ENCODE results near the gene RPUSD4.

The RPUSD4 gene

DNA sequence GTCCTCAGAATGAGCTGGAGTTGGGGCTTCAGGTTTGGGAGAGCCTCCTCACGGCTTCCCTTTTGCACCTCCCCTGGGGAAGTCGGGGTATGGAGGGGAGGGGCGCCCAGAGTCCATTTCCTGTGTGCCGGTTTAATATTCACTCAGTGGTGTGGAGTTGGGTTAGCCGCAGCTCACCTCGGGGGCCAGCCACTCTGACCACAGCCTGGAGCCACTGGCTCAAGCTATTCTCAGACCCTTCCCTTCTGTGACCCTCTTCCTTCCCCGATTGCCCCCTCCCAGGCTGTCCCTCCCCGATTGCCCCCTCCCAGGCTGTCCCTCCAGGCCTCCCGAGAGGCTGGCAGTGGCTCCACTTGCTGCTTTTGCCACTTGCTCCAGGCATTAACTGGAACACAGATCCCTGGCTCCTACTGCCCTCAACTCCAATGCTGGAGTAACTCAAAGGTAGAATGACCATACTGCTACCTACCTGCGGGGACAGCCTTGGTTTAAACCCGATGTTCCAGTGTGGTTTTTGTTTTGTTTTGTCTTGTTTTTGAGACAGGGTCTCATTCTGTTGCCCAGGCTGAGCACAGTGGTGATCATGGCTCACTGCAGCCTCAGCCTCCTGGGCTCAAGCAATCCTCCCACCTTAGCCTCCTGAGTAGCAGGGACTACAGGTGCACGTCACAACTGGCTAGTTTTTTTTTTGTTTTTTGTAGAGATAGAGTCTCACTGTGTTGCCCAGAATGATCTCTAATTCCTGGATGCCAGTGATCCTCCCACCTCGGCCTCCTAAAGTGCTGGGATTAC lies 29.3 kb downstream of the RPUSD4 start:
- no peak for DNase-seq

DNA sequence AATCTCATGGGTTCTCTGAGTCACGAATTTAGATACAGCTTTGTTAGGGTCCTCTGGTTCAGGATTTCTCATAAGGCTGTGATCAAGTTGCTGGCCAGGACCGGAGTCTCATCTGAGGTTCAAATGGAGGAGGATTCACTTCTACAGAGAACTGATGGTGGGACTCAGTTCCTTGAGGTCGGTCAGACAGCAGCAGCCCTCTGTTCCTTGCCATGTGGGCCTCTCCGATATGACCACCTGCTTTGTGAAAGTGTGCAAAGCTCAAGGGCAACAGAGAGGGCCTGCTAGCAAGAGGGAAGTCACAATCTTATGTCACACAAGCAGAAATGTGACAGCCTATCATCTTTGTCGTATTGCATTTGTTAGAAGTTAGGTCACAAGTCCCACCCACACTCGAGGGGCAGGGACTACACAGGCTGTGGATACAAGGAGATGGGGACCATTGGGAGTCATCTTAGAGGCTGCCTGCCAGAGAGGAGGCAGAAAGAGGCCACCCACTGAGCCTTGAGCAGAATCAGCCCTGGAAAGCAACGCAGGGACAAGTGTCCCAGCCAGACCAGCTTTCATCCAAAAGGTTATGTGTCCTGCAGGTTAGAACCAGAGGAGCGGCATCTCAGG lies 34.5 kb downstream of the RPUSD4 start:
- DNase-seq, result no peak

DNA sequence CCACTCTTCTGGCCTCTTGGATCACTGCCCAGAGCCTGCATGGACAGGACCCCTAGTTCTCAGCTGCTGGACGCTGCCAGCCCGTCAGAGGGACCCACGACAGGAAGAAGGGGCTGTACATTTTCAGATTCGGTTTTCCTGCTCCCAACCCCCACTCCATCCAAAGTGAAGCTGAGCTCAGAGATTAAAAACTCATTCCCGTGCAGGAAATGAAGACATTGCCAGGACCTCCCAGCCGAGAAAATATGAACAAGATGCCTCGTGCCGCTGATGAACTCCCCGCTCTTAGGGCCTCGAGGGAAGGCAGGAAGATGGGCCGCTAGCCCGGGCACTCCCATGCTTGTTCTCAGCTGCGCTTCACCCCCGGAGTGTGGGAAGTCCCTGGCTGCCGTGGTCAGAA lies 36.1 kb downstream of the RPUSD4 start:
- no peak for DNase-seq

DNA sequence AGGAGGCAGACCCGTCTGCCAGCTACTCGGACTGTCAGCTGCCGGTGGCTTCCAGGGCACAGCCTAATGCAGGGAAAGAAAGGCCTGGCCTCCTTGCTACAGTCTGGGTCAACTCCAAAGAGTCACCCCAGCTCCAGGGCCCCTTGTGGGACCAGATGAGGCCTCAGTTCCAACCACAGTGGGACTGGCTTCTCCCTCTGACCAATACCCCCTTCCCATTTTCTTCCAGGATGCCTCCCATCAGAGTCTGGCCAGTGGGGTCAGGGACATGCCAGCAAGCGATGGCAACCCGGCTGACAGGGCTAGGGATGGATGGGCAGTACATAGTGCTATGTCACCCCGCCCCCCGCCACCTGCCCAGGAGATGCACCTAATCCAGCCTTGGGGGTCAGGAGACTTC lies 36.6 kb downstream of the RPUSD4 start:
- DNase-seq, result no peak

DNA sequence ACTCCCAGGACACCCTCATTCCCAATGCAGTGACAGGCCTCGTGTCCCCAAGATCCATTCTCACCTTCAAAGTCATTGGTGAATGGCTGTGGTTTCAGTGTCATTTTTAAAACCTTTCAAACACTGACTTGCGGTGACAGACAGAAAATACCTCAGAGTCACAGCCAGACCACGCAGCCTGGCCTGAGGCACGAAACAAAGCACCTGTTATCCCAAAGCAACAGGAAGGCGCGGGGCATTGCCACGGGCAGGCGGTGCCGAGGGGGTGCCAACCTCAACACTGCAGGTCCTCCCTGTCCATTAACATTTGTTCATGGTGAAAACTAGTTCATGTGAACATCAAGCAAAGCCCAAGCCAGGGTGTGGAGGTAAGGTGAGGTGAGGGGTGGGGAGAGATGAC lies 38.2 kb downstream of the RPUSD4 start:
- DNase-seq, result no peak

DNA sequence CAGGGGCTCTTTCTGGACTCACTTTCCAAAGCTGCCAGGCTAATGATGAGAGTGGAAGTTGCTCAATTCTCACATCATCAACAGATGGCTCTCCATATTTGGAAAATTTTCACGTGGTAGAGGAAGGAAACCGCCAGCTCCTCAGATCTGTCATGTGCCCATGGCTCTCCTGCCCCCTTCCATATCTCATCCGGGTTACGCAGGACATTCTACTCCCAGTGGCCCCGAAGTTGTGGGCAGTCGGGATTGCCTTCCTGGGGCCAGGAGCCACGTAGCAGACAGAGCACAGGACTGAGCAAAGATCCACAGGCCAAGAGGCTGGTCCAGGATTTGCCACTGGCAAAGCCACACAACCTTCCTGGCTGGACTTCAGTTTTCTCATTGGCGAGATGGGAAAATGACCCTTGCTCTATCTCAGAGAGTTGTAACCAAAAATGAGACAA lies 38.8 kb downstream of the RPUSD4 start:
- DNase-seq, result no peak

DNA sequence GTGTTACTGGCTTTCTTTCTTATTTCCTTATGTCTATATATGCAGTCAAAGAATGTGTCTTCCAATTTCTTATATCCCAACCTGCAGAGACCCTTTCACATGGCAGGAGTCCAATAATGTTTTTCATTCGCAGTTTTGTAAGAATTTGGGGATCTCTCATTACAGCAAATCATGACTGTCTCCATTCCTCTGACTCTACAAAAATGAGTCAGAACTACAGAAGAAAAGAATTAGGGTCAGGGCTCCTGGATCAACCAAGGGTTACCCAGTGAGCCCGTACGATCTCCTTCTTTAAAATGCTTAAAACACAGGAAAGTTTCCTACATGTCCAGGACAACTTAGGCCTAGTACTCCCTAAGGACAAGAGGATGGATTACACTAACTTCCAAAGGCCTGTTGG lies 42.2 kb downstream of the RPUSD4 start:
- DNase-seq, result no peak

DNA sequence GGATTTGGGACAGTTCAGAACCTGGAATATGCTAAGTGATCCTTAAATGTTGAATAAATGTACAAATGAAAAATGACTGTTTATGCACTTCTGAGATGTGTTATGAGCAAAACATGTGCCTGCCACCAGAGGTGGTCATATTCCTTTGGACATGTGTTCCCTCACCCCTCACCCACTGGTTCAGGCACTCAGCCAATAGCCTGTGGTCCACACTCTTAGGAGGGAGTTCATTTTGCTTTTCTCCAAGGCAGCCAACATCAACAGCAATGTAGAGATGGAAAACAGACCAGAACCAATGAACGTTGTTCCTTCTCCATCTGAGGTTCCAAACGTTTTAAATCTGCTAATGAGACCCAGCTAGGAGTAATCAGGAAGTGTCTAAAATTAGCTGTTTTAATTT lies 44.0 kb downstream of the RPUSD4 start:
- DNase-seq, result no peak

DNA sequence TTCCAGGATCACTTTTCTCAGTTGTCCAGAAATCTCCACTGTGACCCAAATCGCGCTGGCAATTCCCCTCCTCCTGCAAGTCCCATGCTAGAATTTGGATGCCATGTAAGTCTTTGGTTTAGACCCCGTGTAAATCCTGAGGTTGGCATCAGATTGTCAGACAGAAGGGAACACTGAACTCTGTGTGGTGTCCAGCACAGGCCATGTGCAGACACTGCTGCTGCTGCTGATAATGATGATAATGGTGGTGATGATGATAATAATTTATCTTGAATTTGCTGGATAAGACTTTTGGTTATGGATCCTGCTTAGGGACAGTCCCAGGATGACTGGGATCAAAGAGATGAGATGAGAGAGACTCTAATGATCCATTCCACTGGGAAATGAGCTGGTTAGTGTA lies 45.0 kb downstream of the RPUSD4 start:
- DNase-seq, result no peak

DNA sequence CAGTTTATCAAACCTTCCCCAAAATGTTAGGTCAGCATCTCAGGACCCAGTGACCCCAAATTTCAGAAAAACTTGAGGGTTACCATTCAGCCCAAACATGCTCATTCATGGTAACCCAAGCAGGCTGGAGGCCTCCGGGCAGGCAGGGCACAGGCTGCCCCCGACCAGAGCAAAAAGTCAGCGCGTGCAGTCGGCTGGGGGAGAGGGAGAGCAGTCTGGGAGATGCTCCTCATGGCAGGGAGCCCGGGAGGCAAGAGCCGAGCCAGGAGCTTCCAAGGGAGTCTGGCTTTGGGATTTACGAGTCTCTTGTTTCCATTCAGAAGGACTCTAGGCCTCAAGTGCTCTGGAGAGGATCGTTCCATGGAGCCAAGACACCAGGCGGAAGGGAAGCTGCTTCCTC lies 45.7 kb downstream of the RPUSD4 start:
- no peak for DNase-seq

DNA sequence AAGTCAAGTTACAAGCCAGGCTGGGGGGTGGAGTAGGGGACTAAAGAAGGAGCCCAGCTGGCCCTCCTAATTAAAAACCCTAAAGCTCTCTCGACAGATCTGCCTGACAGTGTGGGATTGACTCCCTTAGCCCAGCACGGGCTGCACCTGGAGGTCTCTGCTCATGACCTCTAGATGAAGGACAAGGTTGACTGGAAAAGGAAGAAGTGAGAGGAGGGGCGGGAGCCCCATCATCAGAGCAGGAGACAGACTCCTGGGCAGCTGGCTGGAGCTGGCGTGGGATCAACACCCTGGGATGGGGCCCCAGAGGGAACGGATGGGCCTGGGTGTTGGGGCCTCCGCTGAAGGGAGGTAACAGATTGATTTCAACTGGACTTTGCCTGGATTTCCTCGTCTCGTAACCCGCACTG lies 46.1 kb downstream of the RPUSD4 start:
- DNase-seq, result no peak

DNA sequence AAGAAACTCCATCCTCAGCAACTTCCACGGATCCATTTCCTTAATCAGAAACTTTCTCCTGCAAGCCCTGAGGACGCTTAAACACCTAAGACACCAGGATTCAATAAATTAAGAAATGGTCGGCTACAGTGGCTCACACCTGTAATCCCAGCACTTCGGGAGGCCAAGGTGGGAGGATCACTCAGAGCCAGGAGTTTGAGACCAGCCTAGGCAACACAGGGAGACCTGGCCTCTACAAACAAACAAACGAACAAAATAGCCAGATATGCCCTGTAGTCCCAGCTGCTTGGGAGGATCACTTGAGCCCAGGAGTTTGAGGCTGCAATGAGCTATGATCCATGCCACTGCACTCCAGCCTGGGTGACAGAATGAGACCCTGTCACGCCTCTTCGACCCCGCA lies 46.7 kb downstream of the RPUSD4 start:
- no peak for DNase-seq

DNA sequence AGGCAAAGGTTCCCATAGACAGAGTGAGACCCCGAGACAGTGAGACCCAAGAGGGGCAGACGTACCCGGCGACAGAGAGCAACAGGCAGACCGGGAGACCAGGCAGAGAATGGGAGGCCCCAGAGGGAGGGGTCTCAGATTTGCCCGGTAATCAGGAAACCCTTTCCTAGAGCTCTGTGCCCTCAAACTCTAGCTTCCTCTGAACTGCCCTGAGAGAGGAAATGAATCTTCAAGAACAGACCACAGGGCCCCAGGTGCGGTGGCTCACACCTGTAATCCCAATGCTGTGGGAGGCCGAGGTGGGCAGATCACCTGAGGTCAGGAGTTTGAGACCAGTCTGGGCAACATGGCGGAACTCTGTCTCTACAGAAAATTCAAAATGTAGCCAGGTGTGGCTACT lies 47.7 kb downstream of the RPUSD4 start:
- DNase-seq, result no peak

DNA sequence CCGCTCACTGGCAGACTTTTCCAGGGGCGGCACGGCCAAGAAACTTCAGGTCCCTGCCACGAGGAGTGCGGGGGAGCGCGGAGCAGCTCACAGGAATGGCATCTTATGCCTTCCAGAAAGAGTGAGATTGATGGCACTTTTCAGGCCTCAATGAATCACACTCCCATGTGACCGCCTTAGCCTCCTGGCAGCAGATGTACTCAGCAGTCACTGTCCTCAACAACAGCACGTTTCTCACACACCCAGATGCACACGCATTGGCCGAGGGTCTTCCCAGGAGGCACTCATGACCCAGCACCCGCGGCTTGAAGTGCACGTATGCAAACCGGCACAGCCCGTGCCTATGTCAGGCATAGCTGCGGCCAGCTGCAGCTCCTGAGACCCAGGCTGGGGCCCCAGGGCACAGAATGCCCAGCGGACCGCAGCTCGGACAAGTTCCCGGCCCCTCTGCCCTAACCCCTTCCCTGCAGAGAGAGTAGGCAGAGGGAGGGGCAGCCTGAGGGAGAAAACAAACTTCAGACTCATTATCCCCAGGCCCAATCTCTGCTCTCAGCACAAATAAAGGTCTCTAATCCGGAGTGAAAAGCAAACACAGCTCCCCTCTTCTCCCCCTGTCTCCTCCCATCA lies 48.3 kb downstream of the RPUSD4 start:
- DNase-seq, result no peak

DNA sequence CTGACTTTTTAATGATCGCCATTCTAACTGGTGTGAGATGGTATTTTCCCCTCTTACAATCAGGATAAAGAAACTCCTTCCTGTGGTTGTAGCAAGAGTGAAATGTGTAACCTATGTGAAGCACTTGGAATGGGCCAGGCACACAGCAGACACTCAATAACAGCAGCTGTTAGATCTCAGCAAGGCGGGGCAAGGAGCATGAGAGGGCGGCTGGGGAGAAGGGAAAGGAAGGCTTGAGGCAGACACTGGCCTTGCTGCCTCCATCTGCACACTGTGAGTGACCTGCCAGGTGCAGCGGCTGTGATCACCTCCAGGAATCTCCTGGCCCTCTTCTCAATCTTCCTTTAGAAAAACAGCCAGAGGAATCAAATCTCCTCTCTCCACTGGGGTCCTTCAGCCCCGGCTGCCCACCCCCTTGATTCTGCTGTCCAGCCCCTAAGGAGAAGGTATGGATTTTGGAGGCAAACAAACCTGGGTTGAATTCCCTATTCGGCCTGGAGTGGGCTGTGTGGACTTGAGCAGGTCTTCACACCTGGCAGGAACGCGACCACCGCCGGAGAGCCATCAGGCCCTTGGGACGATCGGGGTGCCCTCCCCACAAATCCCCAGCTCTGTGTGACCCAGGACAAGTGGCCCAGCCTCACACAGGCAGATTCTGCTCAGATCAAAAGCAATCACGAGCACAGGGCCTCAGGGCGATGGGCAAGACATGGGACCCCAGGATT lies 49.0 kb downstream of the RPUSD4 start:
- DNase-seq, result no peak

DNA sequence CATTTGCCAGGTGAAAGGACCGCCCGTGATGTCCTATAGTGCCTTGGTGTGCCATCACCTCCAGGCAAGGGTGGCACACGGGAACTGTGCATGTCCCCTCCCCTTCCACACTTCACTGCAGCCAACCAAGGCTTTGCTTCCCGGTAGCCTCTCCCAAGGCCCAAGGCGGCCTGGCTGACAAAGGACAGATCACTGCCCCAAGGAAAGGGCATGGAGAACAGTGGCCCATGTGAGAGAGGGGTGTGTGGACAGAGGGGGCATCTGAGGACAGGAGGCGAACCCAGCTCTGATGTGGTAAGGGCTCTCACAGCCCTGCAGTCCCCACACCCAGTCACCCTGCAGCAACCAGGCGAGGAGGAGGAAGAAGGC lies 50.4 kb downstream of the RPUSD4 start:
- no peak for DNase-seq

DNA sequence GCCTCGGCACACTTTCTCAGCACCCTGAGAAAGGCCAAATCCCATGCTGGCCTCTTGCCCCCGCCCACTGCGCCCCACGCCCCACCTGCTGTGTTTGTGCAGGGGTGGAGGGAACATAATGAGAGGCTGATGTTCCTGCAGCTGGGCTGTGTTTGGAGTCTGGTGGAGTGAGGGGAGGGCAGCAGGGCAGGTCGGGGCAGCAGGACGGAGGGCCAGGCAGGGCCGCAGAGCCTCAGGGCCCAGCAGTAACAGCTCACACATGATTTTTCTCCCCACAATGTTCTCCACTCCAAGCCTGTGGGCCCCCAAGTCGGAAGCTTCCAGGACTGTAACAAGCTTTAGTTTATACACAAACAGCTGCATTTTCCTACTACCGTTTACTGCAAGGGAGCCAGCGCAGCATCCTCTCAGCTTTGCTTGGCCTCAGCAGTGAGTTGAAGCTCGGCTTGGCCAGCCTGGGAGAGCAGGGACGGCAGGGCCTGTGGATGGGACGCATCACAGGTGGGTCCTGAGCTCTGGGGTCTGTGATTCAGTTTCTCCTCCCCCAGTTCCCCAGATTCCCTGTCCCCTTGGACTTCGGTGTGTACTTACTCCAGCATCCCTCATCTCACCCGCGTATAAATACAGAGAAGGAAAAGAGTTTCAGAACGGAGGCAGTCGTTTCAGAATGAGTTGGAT lies 51.0 kb downstream of the RPUSD4 start:
- no peak for DNase-seq

DNA sequence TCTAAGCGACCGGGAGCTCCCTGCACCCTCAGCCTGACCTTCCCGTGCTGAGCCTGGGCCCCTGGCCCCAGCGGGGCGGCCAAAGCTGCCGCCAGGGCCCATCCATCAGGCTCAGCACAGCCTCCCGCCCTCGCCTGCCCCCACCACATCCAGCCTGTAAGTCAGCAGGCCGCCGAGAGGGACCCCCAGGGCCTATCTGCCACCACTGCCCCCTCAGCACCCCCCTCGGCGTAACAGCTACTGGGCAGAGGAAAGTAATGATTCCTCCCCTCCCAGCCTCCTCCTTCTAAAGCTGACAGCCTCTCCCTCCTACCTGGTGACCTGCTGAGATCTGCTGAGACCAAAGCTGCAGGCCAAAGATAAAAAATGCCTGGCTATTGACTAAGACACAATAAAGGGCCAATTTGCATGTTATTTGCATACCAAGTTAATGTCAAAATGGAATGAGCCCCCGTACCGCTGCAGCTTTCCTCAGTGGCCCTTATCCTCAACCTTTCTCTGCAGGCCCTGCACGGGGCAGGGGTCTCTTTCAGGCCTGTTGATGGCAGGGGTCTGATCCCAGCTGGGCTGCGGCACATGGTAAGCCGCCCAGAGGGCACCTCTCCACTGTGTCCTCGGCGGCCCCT lies 51.6 kb downstream of the RPUSD4 start:
- no peak for DNase-seq

DNA sequence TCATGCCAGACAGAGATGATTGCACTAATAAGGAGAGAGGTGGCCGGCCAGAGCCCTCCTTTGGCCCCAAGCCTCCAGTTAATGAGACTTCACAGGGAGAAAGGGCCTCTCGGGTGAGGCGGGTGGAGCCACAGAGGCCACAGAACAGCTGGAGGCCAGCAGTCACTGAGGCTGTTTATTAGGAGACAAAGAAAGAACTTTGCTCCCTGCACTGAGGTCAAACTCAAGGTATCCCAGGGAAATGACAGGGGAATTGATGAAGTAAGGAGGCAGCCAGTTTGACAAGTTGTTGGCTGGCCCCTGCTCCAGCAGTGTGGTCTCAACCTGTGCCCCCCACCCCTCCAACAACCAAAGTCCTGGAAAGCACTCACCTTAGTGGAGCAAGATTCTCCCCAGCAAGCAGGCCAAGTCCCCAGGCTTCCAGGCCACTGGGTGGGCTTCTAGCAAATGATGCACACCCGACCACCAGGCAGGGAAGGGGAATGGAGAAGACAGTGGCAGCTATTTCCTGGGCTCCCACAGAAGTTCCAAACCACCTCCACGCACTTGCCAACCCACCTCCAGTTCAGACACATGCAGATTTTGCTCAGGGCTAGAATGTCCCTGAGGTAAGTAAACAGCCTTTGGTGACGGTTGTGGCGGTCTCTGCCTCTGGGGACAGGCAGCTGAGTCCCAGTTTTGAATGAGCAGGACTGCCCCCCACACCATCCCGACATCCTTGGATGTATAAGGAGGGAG lies 53.2 kb downstream of the RPUSD4 start:
- no peak for DNase-seq

DNA sequence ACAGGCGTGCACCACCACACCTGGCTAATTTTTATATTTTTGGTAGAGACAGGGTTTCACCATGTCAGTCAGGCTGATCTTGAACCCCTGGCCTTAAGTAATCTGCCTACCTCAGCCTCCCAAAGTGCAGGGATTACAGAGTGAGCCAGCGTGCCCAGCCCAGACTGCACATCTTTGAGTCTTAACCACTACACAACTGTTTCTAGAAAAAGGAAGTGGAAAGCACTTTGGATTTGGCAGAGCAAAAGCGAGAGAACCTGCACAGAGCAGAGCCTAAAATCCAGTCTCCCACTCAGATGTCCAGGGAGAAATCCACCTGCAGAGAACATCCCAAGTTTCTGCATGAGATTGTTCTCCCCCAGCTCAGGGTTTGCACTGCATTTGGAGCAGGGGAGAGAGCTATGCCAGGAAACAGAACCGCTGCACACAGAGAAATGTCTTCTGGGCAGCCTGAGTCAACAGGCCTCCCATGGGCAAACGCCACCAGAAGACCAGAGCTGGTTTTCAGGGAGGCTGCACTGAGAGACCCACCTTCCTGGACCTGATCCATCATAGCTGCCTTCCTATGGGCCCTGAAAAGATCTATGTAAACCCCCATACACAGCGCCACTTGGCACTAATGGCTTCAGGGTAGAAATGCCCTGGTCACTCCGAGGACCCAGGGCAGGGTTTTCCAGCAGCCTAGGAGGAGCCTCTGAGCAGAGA lies 54.0 kb downstream of the RPUSD4 start:
- no peak for DNase-seq

DNA sequence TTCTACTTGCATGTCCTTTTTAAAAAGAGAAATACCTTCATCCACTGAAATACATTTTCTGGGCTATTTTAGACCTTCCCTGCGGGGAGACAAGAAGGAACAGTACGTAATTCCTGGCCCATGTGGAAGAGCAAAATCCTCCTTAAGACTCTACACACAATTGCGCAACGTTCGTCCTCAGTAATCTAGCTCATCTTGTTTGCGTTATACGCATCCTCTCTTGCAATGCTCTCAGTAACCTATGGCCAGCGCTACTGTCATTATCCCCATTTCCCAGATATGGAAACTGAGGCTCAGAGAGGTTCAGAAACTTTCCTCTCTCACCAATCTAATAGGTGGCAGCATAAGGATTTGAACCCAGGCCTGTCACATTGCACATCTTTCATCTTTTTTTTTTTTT lies 54.6 kb downstream of the RPUSD4 start:
- no peak for DNase-seq

Measured in NCI-H2227 treated with DMSO at 0.1 percent for 48 hours (cell line).